GM21367 (cell line): ENCODE data around the gene COL23A1.
"Not testable (repeated sequence)": the region's sequence is repeated elsewhere in the genome, so short reads cannot be mapped to it uniquely, and the experiment has no call there.

Experiments
- ATAC-seq: cut with Tn5 transposase; IDR thresholded peaks from one replicate; pipeline ENCODE4 v1.9.1; 2021; ENCODE audit not compliant: unreplicated experiment

The COL23A1 gene

GRCh38 chr5:178589180-178590140 lies 733 bp downstream of the COL23A1 start:
- peak; percentile 9 for ATAC-seq

- no peak for ATAC-seq
Observed at GRCh38 chr5:178588769-178589168, 1.4 kb downstream of the COL23A1 start.

- no peak for ATAC-seq
Observed at GRCh38 chr5:178587763-178588611, 2.2 kb downstream of the COL23A1 start.

- ATAC-seq = no peak
Observed at GRCh38 chr5:178586396-178586795, 3.8 kb downstream of the COL23A1 start.

- ATAC-seq = not testable (repeated sequence)
Observed at GRCh38 chr5:178585421-178585820, 4.8 kb downstream of the COL23A1 start.

- ATAC-seq = no peak
Observed at GRCh38 chr5:178583279-178583678, 6.9 kb downstream of the COL23A1 start.

- ATAC-seq = no peak
Observed at GRCh38 chr5:178582291-178582690, 7.9 kb downstream of the COL23A1 start.

GRCh38 chr5:178581621-178582020 lies 8.6 kb downstream of the COL23A1 start:
- no peak for ATAC-seq

- ATAC-seq = no peak
Observed at GRCh38 chr5:178580271-178580955, 9.8 kb downstream of the COL23A1 start.

- no peak for ATAC-seq
Observed at GRCh38 chr5:178577944-178578343, 12.2 kb downstream of the COL23A1 start.

GRCh38 chr5:178577376-178577839 lies 12.8 kb downstream of the COL23A1 start:
- ATAC-seq = no peak

- ATAC-seq = no peak
Observed at GRCh38 chr5:178576591-178577351, 13.4 kb downstream of the COL23A1 start.

- no peak for ATAC-seq
Observed at GRCh38 chr5:178573216-178573615, 17.0 kb downstream of the COL23A1 start.

GRCh38 chr5:178572617-178573016 lies 17.6 kb downstream of the COL23A1 start:
- ATAC-seq = no peak

- no peak for ATAC-seq
Observed at GRCh38 chr5:178569485-178569884, 20.7 kb downstream of the COL23A1 start.

GRCh38 chr5:178564811-178565550 lies 25.2 kb downstream of the COL23A1 start:
- no peak for ATAC-seq

GRCh38 chr5:178564397-178564796 lies 25.8 kb downstream of the COL23A1 start:
- ATAC-seq = no peak

- no peak for ATAC-seq
Observed at GRCh38 chr5:178563621-178564020, 26.6 kb downstream of the COL23A1 start.

- no peak for ATAC-seq
Observed at GRCh38 chr5:178561746-178562264, 28.4 kb downstream of the COL23A1 start.
